Erythroblast (primary cell): ENCODE results near the gene KCNA1.

Experiments used
- GATA1 ChIP-seq: IDR thresholded peaks from 2 replicates; pipeline ENCODE4 v1.6.1; 2011; ENCODE audit warnings: low read depth, mild to moderate bottlenecking, control low read depth, low read length, moderate library complexity
- POLR2A ChIP-seq: IDR thresholded peaks from 2 replicates; pipeline ENCODE4 v1.6.1; 2011; ENCODE audit warnings: mild to moderate bottlenecking, low read length

DNA sequence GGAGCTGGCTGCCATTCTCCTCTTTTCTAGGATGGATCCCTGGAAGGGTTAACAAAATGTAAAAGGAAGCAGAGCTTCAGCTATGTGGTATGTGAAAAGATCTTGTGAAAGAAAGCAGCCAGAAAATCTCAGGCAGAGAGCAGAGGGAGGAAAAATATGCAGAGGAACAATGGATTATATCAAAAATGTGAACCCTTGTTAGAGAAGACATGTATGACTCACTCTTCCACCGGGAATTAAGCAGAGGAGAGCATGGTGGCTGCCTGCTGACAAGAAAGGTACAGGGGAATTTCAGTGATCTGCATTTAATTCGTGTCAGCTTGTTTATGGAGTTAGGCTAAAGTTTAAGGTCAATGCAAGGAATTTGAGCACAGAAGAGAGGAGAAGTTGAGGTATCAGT, 46.3 kb downstream of the KCNA1 start:
- TF ChIP-seq POLR2A = no peak
- no peak for TF ChIP-seq GATA1
